Limb (tissue), 2 donors: ENCODE data around the gene CKM.
"Not testable (repeated sequence)": the region's sequence is repeated elsewhere in the genome, so short reads cannot be mapped to it uniquely, and the experiment has no call there.

ENCODE experiments used
- DNase-seq, 2 donors: peaks; one replicate each; pipeline ENCODE4 v3.0.0-alpha.2; 2016; ENCODE audit errors: extremely low spot score in 2 of 2

The CKM gene

GRCh38 chr19:45321848-45322247, 827 bp downstream of the CKM start:
- no peak for DNase-seq

DNA sequence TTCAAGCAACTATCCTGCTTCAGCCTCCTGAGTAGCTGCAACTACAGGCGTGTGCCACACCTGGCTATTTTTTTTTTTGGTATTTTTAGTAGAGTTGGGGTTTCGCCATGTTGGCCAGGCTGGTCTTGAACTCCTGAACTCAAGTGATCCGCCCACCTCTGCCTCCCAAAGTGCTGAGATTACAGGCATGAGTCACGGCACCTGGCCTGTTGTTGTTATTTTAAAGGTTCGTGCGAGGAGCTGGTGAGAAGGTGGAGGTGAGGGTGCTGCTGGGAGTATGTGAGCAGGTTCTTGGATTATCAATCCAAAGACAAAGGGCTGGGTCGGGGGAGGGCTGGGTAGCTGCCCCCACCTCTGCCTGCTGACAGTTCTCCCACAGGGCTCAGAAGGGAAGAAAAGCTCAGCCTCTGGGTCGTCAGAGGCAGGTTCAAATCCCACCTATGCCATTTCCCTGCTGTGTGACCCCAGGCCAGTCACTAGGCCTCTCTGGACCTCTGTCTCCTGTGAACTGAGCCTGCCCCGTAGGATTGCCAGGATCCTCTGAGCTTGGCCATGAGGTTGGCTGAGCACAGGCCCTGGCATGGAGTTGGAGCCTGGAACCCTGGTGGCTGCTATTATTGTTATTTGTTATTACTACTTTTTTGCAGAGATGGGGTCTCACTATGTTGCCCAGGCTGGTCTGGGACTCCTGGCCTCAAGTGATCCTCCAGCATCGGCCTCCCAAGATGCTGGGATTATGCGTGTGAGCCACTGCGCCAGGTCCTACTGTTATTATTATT, 1.5 kb downstream of the CKM start:
- DNase-seq: no peak

DNA sequence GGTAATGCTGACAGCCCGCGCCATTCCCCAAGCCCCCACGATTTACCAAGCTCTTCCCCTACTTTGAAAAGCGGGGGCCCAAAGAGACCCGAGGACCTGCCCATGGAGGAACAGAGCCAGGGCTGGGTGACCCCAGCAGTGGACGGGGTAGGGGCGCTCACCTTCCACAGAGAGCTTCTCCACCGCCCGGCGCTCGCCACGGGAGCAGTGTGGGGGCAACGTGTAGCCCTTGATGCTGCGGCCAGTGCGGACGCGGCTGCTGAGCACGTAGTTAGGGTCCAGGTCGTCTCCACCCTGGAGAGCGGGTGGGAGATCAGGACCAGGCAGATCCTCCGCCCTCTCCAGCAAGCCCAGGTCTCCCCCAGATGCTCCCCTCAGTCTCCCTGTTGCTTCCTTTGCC, 7.4 kb downstream of the CKM start:
- DNase-seq: no peak

DNA sequence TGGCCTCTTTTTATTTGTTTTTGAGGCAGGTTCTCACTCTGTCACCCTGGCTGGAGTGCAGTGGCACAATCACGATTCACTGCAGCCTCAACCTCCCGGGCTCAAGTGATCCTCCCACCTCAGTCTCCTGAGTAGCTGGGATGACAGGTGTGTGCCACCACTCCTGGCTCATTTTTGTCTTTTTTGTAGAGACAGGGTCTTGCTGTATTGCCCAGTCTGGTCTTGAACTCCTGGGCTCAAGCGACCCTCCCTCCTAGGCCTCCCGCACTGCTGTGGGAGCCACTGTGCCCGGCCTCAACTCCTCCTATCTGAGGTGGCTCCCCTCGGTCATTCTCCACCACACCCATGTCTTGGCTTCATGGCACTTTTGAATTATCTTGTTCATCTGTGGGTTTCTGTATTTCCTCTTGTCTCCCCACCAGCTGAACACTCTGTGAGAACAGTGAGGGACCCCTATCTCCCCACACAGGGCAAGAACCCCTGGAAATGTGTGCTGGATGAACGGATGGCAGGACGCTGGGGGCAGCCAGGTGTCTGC, 7.9 kb downstream of the CKM start:
- no peak for DNase-seq

DNA sequence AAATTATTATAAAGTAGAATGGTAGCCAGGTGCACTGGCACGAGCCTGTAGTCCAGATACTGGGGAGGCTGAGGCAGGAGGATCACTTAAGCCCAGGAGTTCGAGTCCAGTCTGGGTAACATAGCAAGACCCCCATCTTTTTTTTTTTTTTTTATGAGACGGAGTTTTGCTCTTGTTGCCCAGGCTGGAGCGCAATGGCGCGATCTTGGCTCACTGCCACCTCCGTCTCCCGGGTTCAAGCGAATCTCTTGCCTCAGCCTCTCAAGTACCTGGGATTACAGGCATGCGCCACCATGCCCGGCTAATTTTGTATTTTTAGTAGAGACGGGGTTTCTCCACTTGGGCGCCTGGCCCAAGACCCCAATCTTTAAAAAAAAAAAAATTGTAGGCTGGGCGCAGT, 10.4 kb downstream of the CKM start:
- DNase-seq: not testable (repeated sequence)

- DNase-seq: no peak
Measured at GRCh38 chr19:45311621-45312020, 11.1 kb downstream of the CKM start.

- not testable (repeated sequence) for DNase-seq
Measured at GRCh38 chr19:45309322-45309721, 13.4 kb downstream of the CKM start.

DNA sequence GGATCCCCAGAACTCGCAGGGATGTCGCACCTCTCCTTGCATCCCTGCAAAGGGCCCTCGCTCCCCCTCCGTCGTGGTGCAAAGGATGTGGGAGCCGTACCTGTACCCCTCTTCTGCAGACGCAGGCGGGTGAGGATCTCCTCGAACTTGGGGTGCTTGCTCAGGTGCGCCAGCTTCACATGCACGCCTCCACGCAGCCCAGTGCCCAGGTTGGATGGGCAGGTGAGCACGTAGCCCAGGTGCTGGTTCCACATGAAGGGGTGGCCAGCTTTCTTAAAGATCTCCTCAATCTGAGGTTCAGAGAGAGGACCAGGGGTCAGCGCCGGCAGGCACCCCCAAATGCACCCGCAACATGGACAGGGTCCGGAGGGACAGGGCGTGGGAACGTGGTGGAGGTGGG, 15.3 kb downstream of the CKM start:
- DNase-seq: no peak

DNA sequence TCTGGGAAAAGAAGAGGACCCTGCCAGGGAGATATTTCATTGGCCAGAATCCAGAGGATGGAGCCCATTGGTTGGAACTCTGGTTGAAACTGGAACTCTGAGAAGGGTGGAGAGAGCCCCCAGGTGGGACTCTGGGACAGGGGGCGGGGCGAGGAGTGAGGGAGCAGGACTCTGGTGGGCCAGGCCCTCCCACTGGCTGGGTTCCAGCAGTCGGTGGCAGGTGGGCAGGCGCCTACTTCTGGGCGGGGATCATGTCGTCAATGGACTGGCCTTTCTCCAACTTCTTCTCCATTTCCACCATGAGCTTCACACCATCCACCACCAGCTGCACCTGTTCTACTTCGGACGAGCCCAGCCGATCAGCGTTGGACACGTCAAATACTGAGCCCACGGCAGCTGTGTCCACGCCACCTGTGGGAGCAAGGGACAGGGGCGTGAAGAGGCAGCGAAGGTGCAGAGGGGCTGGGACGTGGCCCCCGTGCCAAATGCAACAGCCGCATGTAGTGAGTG, 16.1 kb downstream of the CKM start:
- DNase-seq: peak; percentile 24 to 72

GRCh38 chr19:45306040-45306439, 16.6 kb downstream of the CKM start:
- no peak for DNase-seq

- DNase-seq: no peak
Measured at GRCh38 chr19:45305421-45305820, 17.3 kb downstream of the CKM start.

DNA sequence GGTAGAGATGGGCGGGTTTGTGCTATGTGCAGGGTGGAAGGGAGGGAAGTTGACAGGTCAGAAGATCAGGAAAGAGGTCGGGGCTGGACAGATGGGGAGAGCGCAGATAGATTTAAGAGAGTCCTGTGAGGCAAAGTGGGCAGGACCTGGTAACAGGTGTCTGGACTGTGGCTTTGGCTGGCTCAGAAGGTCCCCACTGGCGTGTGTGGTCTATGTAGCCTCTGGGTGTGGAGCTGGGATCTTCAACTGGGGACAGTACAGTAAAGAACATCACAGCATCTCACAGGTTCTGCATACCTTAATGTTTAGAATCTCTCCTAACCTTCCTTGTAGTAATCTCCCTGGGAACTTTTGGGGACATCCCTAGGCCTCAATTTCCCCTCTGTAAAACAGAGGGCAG, 17.7 kb downstream of the CKM start:
- DNase-seq: no peak

DNA sequence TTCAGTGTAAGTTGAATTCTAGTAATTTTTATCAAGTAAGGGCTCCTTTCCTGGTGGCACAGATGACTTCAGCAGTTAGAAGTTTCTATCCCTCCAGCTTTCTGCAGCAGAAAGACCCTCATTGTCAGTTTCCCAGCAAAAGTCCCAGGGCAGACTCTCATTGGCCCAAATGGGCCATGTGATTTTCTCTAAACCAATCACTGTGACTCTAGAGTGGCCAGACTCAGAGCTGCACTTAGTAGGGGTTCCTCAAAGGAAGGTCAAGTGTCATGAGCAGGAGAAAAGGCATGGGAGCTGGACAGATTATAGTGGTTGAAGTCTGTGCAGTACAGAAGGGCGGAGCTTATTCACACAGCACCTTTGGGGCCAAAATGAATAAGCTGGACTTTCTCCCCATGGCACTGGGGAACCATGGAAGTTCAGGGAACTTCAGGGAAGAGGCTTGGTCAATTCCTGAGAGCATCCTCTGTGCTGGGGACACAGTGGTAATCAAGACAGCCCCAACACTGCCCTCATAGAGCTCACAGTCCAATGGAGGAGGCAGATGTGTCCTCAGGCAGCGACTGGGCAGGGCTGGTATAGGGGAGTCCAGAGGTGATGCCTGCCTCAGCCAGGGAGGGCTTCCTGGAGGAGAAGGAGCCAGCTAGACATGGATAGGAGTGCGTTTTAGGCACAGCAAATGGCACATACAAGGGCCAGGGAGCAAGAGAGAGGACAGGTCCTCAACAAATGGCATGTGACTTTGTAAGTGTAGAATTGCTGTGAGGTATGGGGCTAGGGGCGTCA, 18.3 kb downstream of the CKM start:
- DNase-seq: no peak

DNA sequence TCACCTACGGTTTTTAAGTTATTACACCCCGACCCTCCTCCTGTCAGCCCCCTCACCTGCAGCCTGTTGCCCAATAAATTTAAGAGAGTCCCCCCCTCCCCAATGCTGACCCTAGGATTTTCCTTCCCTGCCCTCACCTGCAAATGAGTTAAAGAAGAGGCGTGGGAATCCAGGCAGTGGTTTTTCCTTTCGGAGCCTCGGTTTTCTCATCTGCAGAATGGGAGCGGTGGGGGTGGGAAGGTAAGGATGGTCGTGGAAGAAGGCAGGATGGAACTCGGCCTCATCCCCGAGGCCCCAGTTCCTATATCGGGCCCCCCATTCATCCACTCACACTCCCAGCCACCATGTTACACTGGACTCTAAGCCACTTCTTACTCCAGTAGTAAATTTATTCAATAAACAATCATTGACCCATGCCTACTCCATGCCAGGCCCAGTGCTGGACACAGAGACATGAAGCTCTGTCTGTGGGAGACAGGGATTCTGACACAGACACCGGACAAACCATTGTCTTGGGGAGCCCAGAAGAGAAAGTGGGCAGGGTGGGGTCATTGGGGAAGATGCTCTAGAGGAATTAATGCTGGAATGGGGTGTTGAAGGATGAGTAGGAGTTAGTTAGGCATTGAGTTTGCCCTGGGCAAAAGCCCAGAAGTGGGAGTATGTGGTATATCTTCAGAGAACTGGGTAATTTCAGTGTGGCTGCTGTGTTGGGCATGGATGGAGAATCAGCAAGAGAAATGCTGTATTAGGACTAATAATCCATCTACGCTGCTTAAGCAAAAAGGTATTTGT, 19.2 kb downstream of the CKM start:
- DNase-seq: no peak

GRCh38 chr19:45302416-45302815, 20.3 kb downstream of the CKM start:
- DNase-seq: no peak

- no peak for DNase-seq
Measured at GRCh38 chr19:45299719-45300118, 23.0 kb downstream of the CKM start.

DNA sequence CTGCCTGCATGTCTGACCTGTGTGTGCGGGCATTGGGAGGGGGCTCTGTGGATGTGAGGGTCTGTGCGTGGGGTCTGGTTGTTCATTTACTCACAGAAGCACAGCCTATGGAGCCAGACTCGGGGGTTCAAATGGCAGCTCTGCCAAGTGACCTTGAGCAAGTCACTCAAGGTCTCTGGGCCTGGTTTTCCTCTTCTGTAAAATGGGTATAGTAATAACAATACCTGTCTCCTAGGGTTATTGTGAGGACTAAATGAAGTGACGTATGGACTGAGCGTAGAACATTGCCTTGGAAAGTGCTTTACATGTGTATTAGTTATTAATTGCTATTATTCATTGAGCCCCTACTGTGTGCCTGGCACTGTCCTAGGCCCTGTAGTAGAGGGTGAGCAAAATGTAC, 24.4 kb downstream of the CKM start:
- no peak for DNase-seq

DNA sequence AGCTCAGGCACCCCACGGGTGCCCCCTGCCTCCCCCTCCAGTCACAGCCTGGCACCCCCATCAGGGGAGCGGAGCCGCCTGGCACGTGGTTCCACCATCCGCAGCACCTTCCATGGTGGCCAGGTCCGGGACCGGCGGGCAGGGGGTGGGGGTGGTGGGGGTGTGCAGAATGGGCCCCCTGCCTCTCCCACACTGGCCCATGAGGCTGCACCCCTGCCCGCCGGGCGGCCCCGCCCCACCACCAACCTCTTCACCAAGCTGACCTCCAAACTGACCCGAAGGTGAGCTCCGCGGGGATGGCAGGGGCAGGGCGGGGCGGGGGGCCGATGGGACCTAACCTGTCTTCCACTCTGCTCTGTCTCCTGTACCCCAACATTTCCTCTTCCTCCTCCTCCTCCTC, 25.0 kb downstream of the CKM start:
- DNase-seq: no peak

- no peak for DNase-seq
Measured at GRCh38 chr19:45296355-45296754, 26.3 kb downstream of the CKM start.

GRCh38 chr19:45295873-45296272, 26.8 kb downstream of the CKM start:
- DNase-seq: no peak

DNA sequence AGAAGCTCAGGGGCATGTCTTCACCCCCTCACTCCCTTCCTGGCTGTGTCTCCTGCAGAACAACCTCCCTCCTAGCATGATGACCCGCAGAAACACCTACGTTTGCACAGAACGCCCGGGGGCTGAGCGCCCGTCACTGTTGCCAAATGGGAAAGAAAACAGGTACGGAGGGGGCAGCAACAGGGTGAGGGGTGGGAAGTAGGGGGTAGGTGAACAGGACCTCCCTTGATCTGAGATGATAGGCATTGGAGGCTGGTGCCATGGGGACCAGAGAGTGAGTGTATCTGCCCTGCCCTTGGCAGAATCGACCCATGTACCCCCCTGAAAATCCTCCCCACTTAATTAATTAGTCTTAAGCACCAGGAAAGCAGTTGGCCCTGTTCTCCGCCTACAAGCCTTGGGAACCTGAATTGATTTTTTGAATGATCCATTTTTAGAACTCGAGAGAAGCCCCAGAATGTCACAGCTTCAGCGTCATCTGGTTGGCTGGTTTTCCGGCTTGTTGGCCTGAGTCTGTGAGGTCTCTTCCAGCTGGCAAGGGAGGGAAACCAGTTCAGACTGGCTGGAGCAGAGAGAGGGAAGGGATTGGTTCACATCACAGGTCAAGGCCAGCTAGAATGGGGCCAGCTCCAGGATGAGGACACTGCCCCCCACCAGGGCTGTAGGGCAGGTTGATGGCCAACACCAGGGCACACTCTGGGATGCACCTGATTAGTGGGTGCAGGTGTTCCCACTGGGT, 28.2 kb downstream of the CKM start:
- no peak for DNase-seq
